IMR-90 (cell line): ENCODE data around the gene KCNQ1. TPM values are rescaled to one million over a fixed set of nuclear protein-coding genes. Genes with fewer than 3 reads are reported as not detected.

Experiments
- ATAC-seq: fragments of 200-7000 bp; cut with Tn5 transposase; 2 replicates; pipeline ENCODE4 v1.9.1; 2020; ENCODE audit warnings: low read depth, mild to moderate bottlenecking, moderate library complexity
- BruUV-seq: library from RNA; stranded (reverse); fragments of 400-500 nt; replicated peaks from 2 replicates; lab custom pipeline; 2021; lab: Mats Ljungman, UMichigan
- CTCF ChIA-PET: fragments of 300-600 bp; formaldehyde crosslinking; extraction: SDS; loops from one replicate; lab custom pipeline; 2021; ENCODE audit warnings: antibody characterized with exemption; lab: Yijun Ruan, JAX
- POLR2A ChIA-PET: fragments of 300-600 bp; sonication (Branson Sonifier 250); formaldehyde crosslinking; loops from one replicate; lab custom pipeline; 2022; ENCODE audit warnings: antibody characterized with exemption; ENCODE audit not compliant: unreplicated experiment; lab: Charles Lee
- DNase-seq: peaks from one replicate; pipeline ENCODE4 v3.0.0; 2013
- H2AFZ ChIP-seq: replicated peaks from 2 replicates; pipeline ENCODE3; 2013; ENCODE audit warnings: low read length, mild to moderate bottlenecking; ENCODE audit not compliant: poor library complexity
- H2AK5ac ChIP-seq: 2 replicates; pipeline ENCODE4 v1.6.1; 2013; ENCODE audit warnings: low read depth, low read length, inconsistent platforms
- H2AK9ac ChIP-seq: replicated peaks from 2 replicates; pipeline ENCODE3; 2013; ENCODE audit warnings: mild to moderate bottlenecking, low read depth, low read length, moderate library complexity; ENCODE audit not compliant: poor library complexity
- H2BK120ac ChIP-seq: 2 replicates; pipeline ENCODE4 v1.6.1; 2013; ENCODE audit warnings: low read depth, low read length, inconsistent platforms
- H2BK15ac ChIP-seq: 3 replicates; pipeline ENCODE4 v1.6.1; 2013; ENCODE audit warnings: low read depth, low read length, inconsistent platforms
- H2BK20ac ChIP-seq: 2 replicates; pipeline ENCODE4 v1.6.1; 2013; ENCODE audit warnings: low read depth, mild to moderate bottlenecking, inconsistent platforms, low read length, moderate library complexity
- H2BK5ac ChIP-seq: 2 replicates; pipeline ENCODE4 v1.6.1; 2013; ENCODE audit warnings: mild to moderate bottlenecking, low read depth, low read length, inconsistent platforms; ENCODE audit not compliant: poor library complexity, severe bottlenecking
- H3K14ac ChIP-seq: replicated peaks from 2 replicates; pipeline ENCODE4 v1.6.1; 2013; ENCODE audit warnings: low read depth, low read length, inconsistent platforms
- H3K18ac ChIP-seq: 2 replicates; pipeline ENCODE4 v1.6.1; 2013; ENCODE audit warnings: low read depth, low read length, control low read depth
- H3K23ac ChIP-seq: 2 replicates; pipeline ENCODE4 v1.6.1; 2013; ENCODE audit warnings: low read depth, low read length, inconsistent platforms
- H3K27ac ChIP-seq: 2 replicates; pipeline ENCODE4 v1.5.1; 2013; ENCODE audit warnings: mild to moderate bottlenecking, control low read depth, low read length; ENCODE audit not compliant: insufficient read depth
- H3K27me3 ChIP-seq: 2 replicates; pipeline ENCODE4 v1.6.1; 2013; ENCODE audit warnings: low read length; ENCODE audit not compliant: control insufficient read depth, insufficient read depth
- H3K36me3 ChIP-seq: 2 replicates; pipeline ENCODE4 v1.6.1; 2013; ENCODE audit warnings: low read length, mixed read lengths; ENCODE audit not compliant: control insufficient read depth, insufficient read depth
- H3K4ac ChIP-seq: 2 replicates; pipeline ENCODE4 v1.6.1; 2013; ENCODE audit warnings: low read depth, low read length, inconsistent platforms
- H3K4me1 ChIP-seq: 2 replicates; pipeline ENCODE4 v1.6.1; 2013; ENCODE audit warnings: low read length, mixed read lengths; ENCODE audit not compliant: control insufficient read depth, insufficient read depth
- H3K4me2 ChIP-seq: 2 replicates; pipeline ENCODE4 v1.6.1; 2013; ENCODE audit warnings: low read depth, mild to moderate bottlenecking, control low read depth, low read length, moderate library complexity
- H3K4me3 ChIP-seq: 2 replicates; pipeline ENCODE4 v1.5.1; 2013; ENCODE audit warnings: low read depth, mild to moderate bottlenecking, control low read depth, low read length, moderate library complexity; ENCODE audit not compliant: insufficient read depth
- H3K56ac ChIP-seq: 2 replicates; pipeline ENCODE4 v1.6.1; 2013; ENCODE audit warnings: low read length, inconsistent platforms; ENCODE audit not compliant: insufficient read depth; ENCODE audit errors: extremely low read depth
- H3K79me1 ChIP-seq, 2 experiments: 2 replicates each; pipeline ENCODE4 v1.6.1; 2013; ENCODE audit warnings: low read length in 2 of 2, inconsistent platforms in 1 of 2, low read depth in 1 of 2
- H3K9ac ChIP-seq: 2 replicates; pipeline ENCODE4 v1.6.1; 2013; ENCODE audit warnings: low read depth, low read length, control low read depth
- H3K9me1 ChIP-seq: 2 replicates; pipeline ENCODE4 v1.6.1; 2013; ENCODE audit warnings: low read length, inconsistent platforms; ENCODE audit not compliant: insufficient read depth
- H3K9me3 ChIP-seq: 2 replicates; pipeline ENCODE4 v1.6.1; 2013; ENCODE audit warnings: low read length; ENCODE audit not compliant: control insufficient read depth, insufficient read depth
- H4K20me1 ChIP-seq: 2 replicates; pipeline ENCODE4 v1.6.1; 2013; ENCODE audit warnings: low read length, inconsistent platforms; ENCODE audit not compliant: insufficient read depth
- H4K5ac ChIP-seq: 2 replicates; pipeline ENCODE4 v1.6.1; 2013; ENCODE audit warnings: mild to moderate bottlenecking, low read depth, low read length, control low read depth
- H4K8ac ChIP-seq, 2 experiments: 2 replicates each; pipeline ENCODE4 v1.6.1; 2013; ENCODE audit warnings: low read depth in 2 of 2, low read length in 2 of 2, control low read depth in 1 of 2, inconsistent platforms in 1 of 2
- H4K91ac ChIP-seq: 2 replicates; pipeline ENCODE4 v1.6.1; 2013; ENCODE audit warnings: low read depth, low read length, inconsistent platforms; ENCODE audit not compliant: insufficient read depth
- BHLHE40 ChIP-seq: fragments of 150-350 bp; IDR thresholded peaks from 2 replicates; pipeline ENCODE4 v1.6.1; 2016; ENCODE audit warnings: mild to moderate bottlenecking, low read depth, low read length
- CEBPB ChIP-seq: IDR thresholded peaks from 2 replicates; pipeline ENCODE4 v1.6.1; 2012; ENCODE audit warnings: low read depth, low read length, improper control_type of control experiment
- CHD1 ChIP-seq: IDR thresholded peaks from 2 replicates; pipeline ENCODE4 v1.6.1; 2012; ENCODE audit warnings: low read depth, low read length, improper control_type of control experiment
- CTCF ChIP-seq: conservative IDR thresholded peaks from 2 replicates; pipeline ENCODE4 v1.5.1; 2012; ENCODE audit warnings: mild to moderate bottlenecking, low read depth, low read length, improper control_type of control experiment
- MAFK ChIP-seq: IDR thresholded peaks from 2 replicates; pipeline ENCODE4 v1.6.1; 2012; ENCODE audit warnings: low read depth, low read length, improper control_type of control experiment
- MAZ ChIP-seq: IDR thresholded peaks from 2 replicates; pipeline ENCODE4 v1.6.1; 2012; ENCODE audit warnings: low read depth, mild to moderate bottlenecking, low read length, improper control_type of control experiment, moderate library complexity, borderline replicate concordance
- NFE2L2 ChIP-seq: fragments of 150-350 bp; IDR thresholded peaks from 2 replicates; pipeline ENCODE4 v1.6.1; 2016; ENCODE audit warnings: low read depth, mild to moderate bottlenecking, low read length
- POLR2A ChIP-seq: IDR thresholded peaks from 2 replicates; pipeline ENCODE4 v1.6.1; 2012; ENCODE audit warnings: mild to moderate bottlenecking, low read depth, low read length
- RAD21 ChIP-seq: IDR thresholded peaks from 2 replicates; pipeline ENCODE4 v1.6.1; 2012; ENCODE audit warnings: low read length, improper control_type of control experiment
- RFX5 ChIP-seq: IDR thresholded peaks from 2 replicates; pipeline ENCODE4 v1.8.0; 2012; ENCODE audit warnings: low read depth, mild to moderate bottlenecking, low read length, moderate library complexity
- WGBS, 2 experiments: methylation state at CpG; one replicate each; pipeline versions ENCODE4 v1.1.5 to v1.1.7; 2013; ENCODE audit warnings: missing lambda C conversion rate in 2 of 2; ENCODE audit not compliant: insufficient read length in 1 of 2; ENCODE audit errors: extremely low coverage in 2 of 2; 5-methylcytosine and 5-hydroxymethylcytosine counted together
- dilution Hi-C: fragments of 300-500 bp; cut with HindIII; formaldehyde crosslinking; loops from one replicate; pipeline ENCODE4 v1.14.3; 2018; ENCODE audit warnings: low sequenced_read_pairs; ENCODE audit not compliant: unreplicated experiment
- in situ Hi-C: fragments of 300-500 bp; cut with MboI; formaldehyde crosslinking; loops from 3 replicates; pipeline ENCODE4 v1.14.3; 2019; ENCODE audit warnings: low sequenced_read_pairs, inconsistent platforms, mixed read lengths
- intact Hi-C: fragments of 100-400 bp; cut with micrococcal nuclease; formaldehyde crosslinking; loops from 2 replicates; pipeline ENCODE4 v1.10.0; 2022
- polyA plus RNA-seq, 3 experiments: library from polyadenylated mRNA; depleted of rRNA; stranded (reverse); fragments of >200 nt; gene quantifications; 2 replicates each; pipeline ENCODE4 v1.2.3, GENCODE V29; 2012; ENCODE audit warnings: low replicate concordance in 1 of 3
- total RNA-seq: library from RNA; depleted of rRNA; stranded (reverse); fragments of >200 nt; gene quantifications from 2 replicates; pipeline ENCODE4 v1.2.3, GENCODE V29; 2012

Gene KCNQ1
- total and polyA plus RNA-seq, 2 of the 4 experiments (the other 2 are of a cell fraction) = 0.07 TPM; not detected in 1

GRCh38 chr11:2713661-2714462 lies 269.1 kb downstream of the KCNQ1 start:
- BruUV-seq = no TSS peak
- H2BK20ac ChIP-seq = no peak overlapping the region
- H3K4me3 ChIP-seq = no peak overlapping the region
- no peak overlapping the region for H3K27ac ChIP-seq
- CTCF ChIA-PET = no interaction called here
- H4K20me1 ChIP-seq = no peaks in the 10 kb centered on the region
- no peak overlapping the region for H4K91ac ChIP-seq
- H3K4ac ChIP-seq = no peak overlapping the region
- no peak overlapping the region for H3K4me2 ChIP-seq
- POLR2A ChIA-PET = no interaction called here
- H2BK15ac ChIP-seq = no peak overlapping the region
- no peak overlapping the region for H3K14ac ChIP-seq
- H2BK120ac ChIP-seq = no peak overlapping the region
- no peaks in the 10 kb centered on the region for H3K79me1 ChIP-seq
- H4K8ac ChIP-seq = no peak overlapping the region
- WGBS, 2 experiments = 81% methylated on average over 4 of the region's 26 CpGs; no CpG with 5 or more reads in 1 of the 2 experiments
- in situ Hi-C loops = no loop called here
- H3K56ac ChIP-seq = no peak overlapping the region
- H3K9me1 ChIP-seq = no peaks in the 10 kb centered on the region
- DNase-seq = no peak
- no peak overlapping the region for H2AK9ac ChIP-seq
- no peak overlapping the region for H2BK5ac ChIP-seq
- no peaks in the 10 kb centered on the region; the same call in 1 of the 2 replicates for H3K4me1 ChIP-seq
- no peak overlapping the region for H3K18ac ChIP-seq
- no peak overlapping the region for H3K23ac ChIP-seq
- H2AFZ ChIP-seq = no peak overlapping the region
- peaks cover 55% of the 10 kb centered on the region for H3K27me3 ChIP-seq
- H4K5ac ChIP-seq = no peak overlapping the region
- H3K9ac ChIP-seq = no peak overlapping the region
- no peaks in the 10 kb centered on the region for H3K36me3 ChIP-seq
- dilution Hi-C loops = no loop called here
- no peak for ATAC-seq
- H2AK5ac ChIP-seq = no peak overlapping the region
- H3K9me3 ChIP-seq = peaks cover 2% of the 10 kb centered on the region
- intact Hi-C loops = no loop called here
- TF ChIP-seq MAZ (no peak), MAFK (no peak), CEBPB (no peak), RFX5 (no peak), BHLHE40 (no peak), POLR2A (no peak), CHD1 (no peak), CTCF (no peak), NFE2L2 (no peak), RAD21 (no peak)
